Body of pancreas (tissue), 4 donors: ENCODE results near the gene PLCG2.

Experiments used
- POLR2A ChIP-seq, 3 donors: fragments of 450-650 bp; IDR thresholded peaks; one replicate each; pipeline ENCODE4 v1.6.1; 2016; ENCODE audit warnings: antibody characterized with exemption in 3 of 3, mild to moderate bottlenecking in 2 of 3
- TF ChIP-seq, protein P1 (sequence below), 7 experiments: fragments of 450-650 bp in 4 of 7; fragments of 200-600 bp in 3 of 7; sonication (generic) in 3 of 7; IDR thresholded peaks; one replicate each; pipeline ENCODE4 v1.5.1; 2016 to 2019; ENCODE audit warnings: antibody characterized with exemption in 7 of 7

- TF ChIP-seq, protein P1, sequence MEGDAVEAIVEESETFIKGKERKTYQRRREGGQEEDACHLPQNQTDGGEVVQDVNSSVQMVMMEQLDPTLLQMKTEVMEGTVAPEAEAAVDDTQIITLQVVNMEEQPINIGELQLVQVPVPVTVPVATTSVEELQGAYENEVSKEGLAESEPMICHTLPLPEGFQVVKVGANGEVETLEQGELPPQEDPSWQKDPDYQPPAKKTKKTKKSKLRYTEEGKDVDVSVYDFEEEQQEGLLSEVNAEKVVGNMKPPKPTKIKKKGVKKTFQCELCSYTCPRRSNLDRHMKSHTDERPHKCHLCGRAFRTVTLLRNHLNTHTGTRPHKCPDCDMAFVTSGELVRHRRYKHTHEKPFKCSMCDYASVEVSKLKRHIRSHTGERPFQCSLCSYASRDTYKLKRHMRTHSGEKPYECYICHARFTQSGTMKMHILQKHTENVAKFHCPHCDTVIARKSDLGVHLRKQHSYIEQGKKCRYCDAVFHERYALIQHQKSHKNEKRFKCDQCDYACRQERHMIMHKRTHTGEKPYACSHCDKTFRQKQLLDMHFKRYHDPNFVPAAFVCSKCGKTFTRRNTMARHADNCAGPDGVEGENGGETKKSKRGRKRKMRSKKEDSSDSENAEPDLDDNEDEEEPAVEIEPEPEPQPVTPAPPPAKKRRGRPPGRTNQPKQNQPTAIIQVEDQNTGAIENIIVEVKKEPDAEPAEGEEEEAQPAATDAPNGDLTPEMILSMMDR (IDR thresholded peaks at IDR 0.05): no peak
- TF ChIP-seq POLR2A (IDR thresholded peaks at IDR 0.05): no peak
These were observed 139.8 kb downstream of the PLCG2 start for GRCh38 chr16:81918927-81919326.
